NOMO-1 treated with dmso at 0.1 percent for 144 hours (cell line): ENCODE measurements around the gene SNAP47.

Experiments
- DNase-seq: peaks from one replicate; lab custom pipeline; 2025; ENCODE audit not compliant: unreplicated experiment; lab: John Stamatoyannopoulos, UW

SNAP47 gene

GRCh38 chr1:227731696-227732585, 3.3 kb upstream of the SNAP47 start:
- DNase-seq: no peak

DNA sequence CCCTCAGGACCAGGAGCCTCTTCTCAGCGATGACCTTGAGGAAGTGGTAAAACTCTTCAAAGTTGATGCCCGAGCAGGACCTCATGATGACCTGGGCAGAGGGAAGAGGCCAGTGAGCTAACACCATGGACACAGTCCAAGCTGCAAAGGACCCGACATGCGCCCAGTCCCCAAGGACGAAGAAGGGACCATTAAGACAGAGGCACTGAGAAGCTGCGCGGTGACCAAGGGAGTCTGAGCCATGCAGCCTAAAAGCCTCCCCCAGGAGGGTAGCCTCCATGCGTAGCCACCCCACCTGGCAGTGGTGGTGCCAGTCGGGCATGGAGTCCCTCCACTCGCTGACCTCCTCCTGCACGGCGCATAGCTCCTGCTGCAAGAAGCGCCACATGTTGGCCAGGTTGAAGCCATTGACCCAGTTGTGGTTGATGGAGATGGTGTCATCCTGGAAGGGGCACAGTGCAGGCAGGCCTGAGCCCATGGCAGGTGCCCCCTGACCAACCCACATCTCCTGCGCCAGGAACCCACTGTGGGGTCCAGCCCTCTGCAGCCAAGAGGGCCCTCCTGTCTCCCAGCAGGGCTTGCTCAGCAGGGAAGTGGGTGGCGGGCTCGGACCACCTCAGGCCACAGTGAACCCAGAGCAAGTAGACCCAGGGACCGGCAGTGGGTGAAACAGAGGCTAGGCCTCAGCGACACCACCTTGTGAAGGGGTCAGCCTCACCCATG, 2.5 kb upstream of the SNAP47 start:
- DNase-seq: no peak

- no peak for DNase-seq
Measured at GRCh38 chr1:227733309-227733705, 1.9 kb upstream of the SNAP47 start.

- DNase-seq: no peak
Measured at GRCh38 chr1:227733751-227734545, 1.3 kb upstream of the SNAP47 start.

- DNase-seq: no peak
Measured at GRCh38 chr1:227734546-227734855, 734 bp upstream of the SNAP47 start.

DNA sequence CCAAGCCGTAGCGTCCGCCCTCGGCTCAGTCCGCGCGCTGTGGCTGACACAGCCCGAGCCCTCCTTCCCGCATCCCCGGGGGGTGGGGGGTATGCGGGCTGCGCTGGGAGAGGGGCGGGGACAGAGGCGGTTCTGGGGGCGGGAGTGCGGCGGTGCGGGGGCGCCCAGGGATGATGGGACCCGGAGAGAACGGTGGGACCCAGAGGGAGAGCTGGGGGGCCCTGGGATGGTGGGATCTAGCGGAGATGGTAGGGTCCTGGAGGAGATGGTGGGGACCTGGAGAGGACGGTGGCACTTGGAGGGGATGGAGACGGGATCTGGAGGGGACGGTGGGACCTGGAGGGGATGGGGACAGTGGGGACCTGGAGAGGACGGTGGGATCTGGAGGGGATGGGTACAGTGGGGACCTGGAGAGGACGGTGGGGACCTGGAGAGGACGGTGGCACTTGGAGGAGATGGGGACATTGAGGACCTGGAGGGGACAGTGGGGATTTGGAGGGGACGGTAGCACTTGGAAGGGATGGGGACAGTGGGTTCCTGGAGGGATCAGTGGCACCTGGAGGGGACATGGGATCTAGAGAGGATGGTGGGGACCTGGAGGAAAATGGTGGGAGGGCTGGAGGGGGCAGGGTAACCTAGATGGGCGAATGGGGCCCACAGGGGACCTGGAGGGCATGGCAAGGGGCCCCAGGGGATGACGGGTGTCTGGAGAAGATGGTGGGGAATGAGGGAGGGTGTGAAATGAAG, 477 bp downstream of the SNAP47 start:
- no peak for DNase-seq

DNA sequence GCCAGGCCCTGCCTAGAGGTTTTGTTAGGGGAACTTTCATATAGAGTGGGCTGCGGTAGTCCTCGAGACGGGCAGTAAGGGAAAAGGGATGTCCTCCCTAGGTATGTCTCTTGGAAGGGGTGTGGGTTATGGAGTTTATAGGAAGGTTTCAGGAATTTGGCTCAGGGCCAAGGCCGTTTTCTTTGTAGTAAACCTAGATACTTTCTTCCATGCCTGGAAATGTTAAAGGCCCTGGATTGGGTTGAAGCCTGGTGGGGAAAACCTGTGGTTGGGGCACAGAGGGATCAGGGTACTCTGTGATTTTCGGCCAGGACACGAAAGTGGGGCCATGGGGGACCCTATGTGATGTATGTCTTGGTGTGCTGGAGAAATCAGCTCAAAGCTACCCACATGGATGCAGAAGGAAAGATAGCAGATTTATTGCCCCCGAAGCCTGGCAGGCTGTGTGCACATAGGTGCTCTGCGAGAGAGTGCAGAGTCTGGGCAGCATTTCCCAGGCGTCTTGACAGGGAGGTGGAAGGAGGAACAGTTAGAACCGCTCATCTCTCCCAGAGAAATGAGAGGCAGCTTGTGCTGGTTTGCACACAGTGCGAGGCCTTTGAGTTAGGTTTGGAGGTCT, 1.7 kb downstream of the SNAP47 start:
- DNase-seq: no peak

- DNase-seq: no peak
Measured at GRCh38 chr1:227738820-227739219, 3.6 kb downstream of the SNAP47 start.

DNA sequence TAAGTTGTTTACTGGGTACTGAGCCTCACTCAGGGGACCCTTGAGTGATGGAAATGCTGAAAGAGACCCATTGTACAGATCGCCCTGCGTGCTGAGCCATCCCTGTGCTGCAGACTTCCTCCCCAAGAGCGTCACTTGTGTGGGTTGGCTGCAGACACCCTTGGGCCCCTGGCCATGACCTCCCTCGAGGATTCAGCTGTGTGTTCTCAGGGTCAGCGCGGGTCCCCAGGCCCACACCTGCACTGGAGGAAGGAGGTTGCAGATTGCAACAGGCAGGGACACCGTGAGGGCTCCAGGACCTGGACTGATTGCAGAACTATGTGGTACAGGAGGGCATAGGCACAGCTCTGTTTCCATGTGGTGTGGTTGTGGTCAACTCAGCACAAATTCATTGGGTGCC, 4.4 kb downstream of the SNAP47 start:
- no peak for DNase-seq

- no peak for DNase-seq
Measured at GRCh38 chr1:227740401-227740960, 5.2 kb downstream of the SNAP47 start.

DNA sequence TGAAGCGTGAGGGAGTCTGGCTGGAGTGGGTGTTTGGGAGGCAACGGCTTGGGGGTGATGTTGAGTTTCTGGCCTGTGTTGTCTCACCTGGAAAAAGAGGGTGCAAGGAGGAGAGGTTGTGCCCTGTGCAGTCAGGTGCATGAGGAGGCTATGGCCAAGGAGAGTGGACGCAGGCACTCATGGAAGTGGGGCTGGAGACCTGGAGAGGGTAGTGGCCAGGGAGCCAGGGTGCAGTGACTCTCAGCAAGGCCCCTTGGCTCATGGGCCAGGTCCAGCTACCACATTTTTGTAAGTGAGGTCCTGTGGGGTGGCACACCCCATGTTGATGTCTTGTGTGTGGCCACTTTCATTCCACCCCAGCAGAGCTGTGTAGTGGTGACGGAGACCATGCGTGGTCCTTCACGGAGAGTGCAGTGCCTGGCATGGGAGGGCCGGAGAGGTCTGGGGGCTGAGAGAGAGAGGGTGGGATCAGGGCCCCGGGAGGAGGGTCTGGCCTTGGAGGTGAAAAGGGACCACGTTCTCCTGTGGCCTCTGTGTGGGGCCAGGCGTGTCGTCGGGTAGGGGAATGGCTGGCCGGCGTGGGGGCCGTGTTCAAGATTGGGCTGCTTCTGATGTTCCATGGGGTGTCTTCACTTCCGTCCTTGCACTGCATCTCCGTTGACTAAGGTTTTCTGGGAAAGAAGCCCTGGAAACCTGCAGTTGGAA, 6.1 kb downstream of the SNAP47 start:
- no peak for DNase-seq

DNA sequence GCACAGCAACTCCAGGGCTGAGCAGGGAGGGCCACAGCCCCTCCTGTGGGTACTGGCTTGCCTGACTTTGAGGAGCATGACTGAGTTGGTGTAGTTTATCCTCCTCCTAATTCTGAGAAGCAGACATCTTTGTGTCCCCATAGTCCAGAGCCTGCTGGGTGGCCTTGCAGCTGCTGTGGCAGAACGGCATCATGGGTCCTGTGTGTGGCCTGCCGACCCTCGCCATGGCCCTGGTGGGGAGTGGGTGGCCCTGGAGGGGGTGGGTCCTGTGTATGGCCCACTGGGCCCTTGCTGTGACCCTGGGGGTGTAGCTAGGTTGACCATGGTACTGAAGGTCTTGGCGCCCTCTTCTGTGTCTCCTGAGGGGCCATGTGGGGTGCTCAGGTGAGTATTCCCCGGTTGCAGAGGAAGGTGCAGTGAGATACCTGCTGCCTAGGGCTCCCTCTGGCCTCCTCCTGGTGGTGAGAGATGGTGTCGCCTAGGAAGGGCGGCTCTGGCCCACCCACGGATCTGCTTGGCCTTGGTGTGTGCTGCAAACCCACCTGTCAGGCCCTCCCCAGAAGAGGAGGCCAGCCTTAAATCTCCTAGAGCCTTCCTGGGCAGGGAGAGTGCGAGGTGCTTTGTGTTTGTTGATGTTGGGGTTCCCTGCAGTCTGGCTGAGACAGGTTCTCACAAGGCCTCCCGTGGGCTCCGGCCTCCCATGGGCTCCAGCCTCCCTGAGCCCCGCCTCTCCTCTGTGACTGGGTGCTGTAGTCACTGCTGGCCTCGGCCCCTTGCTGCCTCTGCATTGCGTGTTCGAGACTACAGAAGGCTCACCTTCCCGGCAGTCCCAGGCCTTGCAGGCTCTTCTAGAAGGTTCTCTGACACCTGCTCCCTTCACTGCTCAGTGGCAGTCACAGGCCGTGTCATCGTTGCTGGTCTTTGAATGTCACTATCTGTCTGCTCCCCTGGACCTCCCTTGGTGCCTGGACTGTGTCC, 7.8 kb downstream of the SNAP47 start:
- no peak for DNase-seq

DNA sequence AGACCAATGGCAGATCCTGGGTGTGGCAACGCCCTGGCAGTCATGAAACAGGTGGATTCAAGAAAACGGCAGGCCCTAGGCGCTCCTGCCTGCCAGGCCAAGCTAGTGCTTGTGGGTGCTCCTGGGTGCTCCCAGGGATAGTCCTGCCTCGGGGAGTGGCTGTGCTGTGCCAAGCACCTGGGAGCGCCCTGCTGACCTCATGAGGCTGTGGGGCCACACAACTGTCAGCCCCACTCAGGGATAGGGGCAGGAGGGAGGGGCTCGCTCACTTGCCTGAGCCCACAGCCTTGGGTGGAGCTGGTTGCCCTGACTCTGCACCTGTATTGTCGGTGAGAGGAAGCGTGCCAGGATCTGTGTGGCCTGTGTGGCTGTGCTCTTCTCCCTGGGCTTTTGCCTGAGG, 9.4 kb downstream of the SNAP47 start:
- DNase-seq: no peak

GRCh38 chr1:227745568-227746265, 10.5 kb downstream of the SNAP47 start:
- no peak for DNase-seq

DNA sequence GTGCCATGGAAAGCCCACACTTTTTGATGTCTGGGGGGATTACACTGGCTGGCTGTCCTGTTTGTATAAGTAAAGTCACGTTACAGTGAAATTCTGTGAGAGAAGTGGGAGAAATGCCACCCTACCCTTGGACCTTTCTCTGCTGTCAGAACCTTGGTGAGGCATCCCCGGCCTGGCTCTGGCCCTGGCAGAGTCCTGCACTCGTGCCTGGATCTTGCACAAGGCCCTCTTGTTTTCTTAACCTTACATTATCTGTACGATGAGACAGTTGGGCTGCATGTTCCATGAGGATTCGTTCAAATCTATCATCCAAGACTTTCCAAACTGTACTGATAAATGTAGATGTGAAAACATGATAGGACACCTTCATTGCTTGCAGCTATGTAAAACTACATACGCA, 11.4 kb downstream of the SNAP47 start:
- no peak for DNase-seq

- no peak for DNase-seq
Measured at GRCh38 chr1:227747382-227747781, 12.1 kb downstream of the SNAP47 start.

GRCh38 chr1:227747948-227748495, 12.8 kb downstream of the SNAP47 start:
- no peak for DNase-seq
